Prostate gland (tissue), 2 donors: Measurements from ENCODE around the gene IQSEC3.

ENCODE experiments used
- CTCF ChIP-seq, 4 experiments: fragments of 200-600 bp in 2 of 4; fragments of 450-650 bp in 2 of 4; sonication (generic) in 2 of 4; IDR thresholded peaks; 1 replicate in 3 of 4; 2 replicates in 1 of 4; pipeline ENCODE4 v1.5.1; 2016 to 2019; ENCODE audit warnings: antibody characterized with exemption in 4 of 4, mild to moderate bottlenecking in 2 of 4, moderate library complexity in 2 of 4
- POLR2A ChIP-seq: fragments of 450-650 bp; IDR thresholded peaks from one replicate; pipeline ENCODE4 v1.6.1; 2016; ENCODE audit warnings: antibody characterized with exemption, mild to moderate bottlenecking
- POLR2AphosphoS5 ChIP-seq: sonication (generic); formaldehyde crosslinking; IDR thresholded peaks from one replicate; pipeline ENCODE4 v1.6.1; 2017; ENCODE audit warnings: antibody characterized with exemption

GRCh38 chr12:198705-199104 is 132.1 kb downstream of the IQSEC3 start:
- TF ChIP-seq CTCF (IDR thresholded peaks at IDR 0.05), result no peak
- TF ChIP-seq POLR2AphosphoS5, result no peak
- TF ChIP-seq POLR2A, result no peak
